NCI-H2196 (cell line): Measurements from ENCODE around the gene HOXD8.
A peak's percentile ranks its signal among the peaks of the same experiment; 100 is the strongest.

Experiments used
- DNase-seq: peaks from one replicate; lab custom pipeline; 2025; ENCODE audit not compliant: unreplicated experiment; lab: John Stamatoyannopoulos, UW

HOXD8 gene

GRCh38 chr2:176128982-176129796 is at the start of gene HOXD8:
Gene HOXD8, plus strand, starts transcription at chr2:176129705. Its CDS starts 662 bp downstream, at chr2:176130367.
- no peak for DNase-seq

DNA sequence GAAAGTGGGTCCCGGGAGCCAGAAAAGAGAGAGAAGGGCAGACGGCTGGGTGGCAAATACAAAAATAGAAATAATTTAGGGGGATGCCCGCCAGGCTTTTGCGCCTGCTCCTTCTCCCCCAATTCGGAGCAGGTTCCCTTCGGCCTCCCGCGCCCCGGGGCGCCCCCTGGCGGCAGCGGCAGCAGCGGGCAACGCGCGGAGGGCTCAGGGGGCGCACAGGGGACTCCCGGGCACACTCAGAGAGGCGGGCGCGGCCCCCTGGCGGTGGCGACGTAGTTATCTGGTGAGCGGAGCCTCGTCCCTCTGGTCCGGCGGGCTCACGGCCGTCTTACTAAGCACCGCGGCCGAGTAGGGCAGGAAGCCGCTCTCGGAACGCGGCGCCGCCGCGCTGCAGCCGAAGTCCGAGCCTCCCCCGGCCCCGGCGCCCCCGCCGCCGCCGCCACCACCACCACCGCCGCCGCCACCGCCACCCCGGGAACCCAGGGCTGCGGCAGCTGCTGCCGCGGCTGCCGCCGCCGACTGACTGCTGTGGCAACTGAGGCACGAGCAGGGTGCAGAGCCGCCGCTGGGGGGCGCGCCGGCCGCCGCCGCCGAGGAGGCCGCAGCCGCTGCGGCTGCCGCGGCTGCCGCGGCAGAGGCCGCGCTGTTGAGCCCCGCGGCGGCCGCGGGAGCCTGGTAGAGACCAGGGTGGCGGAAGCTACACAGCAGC is 49.5 kb upstream of the HOXD8 start:
- DNase-seq = no peak

DNA sequence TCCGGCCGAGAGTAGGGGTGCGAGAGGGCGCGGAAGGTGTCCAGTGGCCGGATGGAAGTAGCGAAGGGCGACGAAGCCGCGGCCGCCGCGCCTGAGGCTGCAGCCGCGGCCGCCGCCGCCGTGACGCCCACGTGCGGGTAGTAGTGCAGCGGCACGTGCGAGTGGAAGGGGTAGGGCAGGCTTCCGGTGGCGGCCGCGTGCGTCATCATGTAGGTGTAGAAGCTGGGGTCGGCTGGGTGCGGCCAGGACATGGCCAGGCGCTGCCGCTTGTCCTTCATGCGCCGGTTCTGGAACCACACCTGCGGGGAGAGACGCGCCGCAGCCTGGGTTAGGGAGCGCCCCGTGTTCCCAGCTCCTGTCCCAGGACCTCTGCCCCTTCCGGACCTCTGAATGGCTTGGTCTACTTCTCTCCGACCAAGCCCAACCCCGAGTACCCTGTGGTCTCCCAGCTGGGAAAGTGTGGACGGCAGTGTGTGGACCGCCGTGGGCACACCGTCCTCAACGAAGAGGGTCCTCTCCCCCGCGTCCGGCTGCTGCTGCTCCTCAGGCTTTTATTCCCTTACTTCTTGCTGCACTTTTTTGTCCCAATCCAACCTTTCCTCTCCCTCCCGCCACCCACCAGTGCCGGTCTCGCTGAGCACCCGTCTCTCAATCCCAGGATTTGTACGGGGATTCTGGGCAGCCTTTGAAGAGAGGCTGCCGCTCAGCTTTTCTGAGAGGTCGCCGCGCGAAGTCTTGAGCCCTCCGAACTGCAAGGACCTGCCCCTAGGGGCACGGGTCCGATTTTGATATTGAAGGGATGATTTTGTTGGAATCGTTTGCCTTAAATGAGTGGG is 48.7 kb upstream of the HOXD8 start:
- DNase-seq = no peak

DNA sequence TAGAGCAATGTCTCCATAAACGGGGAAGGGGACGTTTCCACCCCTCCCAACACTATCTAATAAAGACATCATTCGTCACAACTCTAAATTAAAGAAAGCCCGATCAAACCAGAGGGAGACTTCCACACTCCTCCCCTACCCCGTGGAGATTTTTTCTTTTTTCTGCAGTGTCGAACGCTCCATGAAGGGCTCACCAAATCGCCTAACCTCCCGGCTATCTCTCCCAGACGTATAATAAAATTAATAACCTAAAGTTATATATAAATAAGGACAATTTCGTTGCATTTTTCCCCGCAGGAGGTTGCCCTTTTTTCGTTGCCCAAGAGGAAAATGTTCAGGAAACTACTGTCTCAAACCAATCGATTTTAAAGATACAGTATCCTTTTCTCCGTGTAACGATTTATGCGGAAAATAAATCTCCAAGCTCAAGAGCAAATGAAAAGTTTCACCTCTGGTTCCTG is 48.1 kb upstream of the HOXD8 start:
- no peak for DNase-seq

GRCh38 chr2:176081837-176082524 is 47.5 kb upstream of the HOXD8 start:
- DNase-seq = no peak

DNA sequence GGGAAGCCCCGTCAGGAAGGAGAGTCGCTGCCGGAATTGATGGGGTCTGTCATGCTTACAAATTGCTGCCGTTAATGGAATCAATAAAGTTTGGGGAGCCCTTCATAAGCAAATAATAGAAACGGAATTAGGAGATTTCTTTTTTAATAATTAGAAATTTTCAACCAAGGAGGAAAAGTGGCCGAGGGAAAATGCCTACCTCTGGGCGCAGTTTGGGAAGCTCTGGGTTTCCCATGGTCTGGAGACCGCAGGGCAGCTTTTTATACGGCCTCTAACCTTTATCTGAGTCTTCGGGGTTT is 47.0 kb upstream of the HOXD8 start:
- no peak for DNase-seq

GRCh38 chr2:176082824-176083751 is 46.4 kb upstream of the HOXD8 start:
- no peak for DNase-seq

DNA sequence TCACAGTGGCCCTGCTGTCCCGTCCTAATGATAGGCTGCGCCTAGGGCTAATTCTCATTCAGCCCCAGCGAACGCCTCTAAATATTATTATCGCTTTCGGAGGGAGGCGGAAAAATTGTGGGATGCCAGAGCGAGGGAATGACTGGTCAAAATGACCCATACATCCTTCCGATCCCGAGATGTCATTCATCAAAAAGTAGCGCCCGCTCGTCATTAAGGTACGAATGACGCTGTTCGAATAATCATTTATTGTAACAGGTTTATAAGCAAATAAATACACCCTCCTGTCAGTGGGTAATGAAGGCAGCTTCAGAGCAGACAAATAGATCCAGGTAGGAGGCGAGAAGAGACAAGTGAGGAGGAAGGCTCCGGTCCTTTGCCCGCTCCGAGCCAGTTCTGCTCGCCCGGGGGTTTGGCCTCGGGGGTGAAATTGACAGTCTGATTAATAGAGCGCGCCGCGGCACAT is 45.7 kb upstream of the HOXD8 start, which contains the start of gene EVX2:
Gene EVX2, minus strand, starts transcription at position 167 of the 466 bp plus-strand sequence. CDS start 186 bp downstream, outside the sequence.
- DNase-seq = no peak

DNA sequence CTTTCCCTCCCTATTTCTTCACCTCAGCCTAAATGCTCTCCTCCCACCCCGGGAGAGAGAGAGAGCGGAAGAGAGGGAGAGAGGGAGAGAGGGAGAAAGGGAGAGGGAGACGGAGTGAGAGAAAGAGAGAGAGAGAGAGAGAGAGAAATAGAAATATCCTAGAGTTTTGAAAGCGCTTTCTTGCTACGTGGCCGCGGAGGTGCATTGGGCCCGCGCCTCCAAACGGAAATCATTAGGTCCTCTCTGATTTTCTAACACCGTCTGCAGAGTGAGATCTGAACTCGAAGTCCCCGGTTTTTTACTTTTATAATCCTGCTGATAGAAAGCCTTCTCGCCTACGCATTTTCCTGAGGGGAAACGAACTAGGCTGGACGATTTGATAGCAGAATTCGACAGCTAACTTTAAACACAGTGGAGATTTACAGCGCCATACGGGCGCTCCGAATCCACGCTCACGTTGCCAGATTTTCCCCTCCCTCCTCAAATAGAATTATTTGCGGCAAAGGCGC is 44.8 kb upstream of the HOXD8 start:
- no peak for DNase-seq

DNA sequence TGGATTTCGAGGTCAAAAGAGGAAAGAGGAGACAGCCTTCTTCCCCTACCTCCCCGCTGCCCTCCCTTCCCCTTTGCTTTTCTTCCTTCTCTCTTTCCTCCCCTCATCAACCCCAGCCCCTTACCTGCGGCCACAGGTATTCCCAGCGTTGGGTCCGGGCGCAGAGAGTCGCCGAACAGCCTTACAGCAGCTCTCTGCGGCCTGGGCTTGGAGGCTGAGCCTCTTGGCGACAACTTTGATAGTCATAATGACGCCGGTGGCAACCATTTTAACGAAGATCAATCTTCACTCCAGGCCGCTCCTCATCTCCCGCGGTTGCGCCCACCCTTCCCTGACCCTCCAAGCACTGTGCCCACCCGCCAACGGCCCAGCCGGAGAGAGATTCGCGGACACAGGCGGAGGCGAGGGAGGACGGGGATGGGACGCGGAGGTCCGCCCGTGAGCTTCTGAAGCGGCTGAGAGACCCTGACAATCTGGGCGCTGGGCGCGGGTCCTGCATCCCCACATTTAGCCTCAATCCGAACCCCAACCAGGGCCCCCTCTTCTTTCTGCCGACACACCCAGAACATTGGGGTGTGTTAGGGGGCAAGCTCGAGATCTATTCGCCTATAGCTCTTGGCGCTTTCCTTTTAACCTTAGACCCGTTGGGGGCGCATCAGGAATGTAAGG is 44.3 kb upstream of the HOXD8 start:
- no peak for DNase-seq

DNA sequence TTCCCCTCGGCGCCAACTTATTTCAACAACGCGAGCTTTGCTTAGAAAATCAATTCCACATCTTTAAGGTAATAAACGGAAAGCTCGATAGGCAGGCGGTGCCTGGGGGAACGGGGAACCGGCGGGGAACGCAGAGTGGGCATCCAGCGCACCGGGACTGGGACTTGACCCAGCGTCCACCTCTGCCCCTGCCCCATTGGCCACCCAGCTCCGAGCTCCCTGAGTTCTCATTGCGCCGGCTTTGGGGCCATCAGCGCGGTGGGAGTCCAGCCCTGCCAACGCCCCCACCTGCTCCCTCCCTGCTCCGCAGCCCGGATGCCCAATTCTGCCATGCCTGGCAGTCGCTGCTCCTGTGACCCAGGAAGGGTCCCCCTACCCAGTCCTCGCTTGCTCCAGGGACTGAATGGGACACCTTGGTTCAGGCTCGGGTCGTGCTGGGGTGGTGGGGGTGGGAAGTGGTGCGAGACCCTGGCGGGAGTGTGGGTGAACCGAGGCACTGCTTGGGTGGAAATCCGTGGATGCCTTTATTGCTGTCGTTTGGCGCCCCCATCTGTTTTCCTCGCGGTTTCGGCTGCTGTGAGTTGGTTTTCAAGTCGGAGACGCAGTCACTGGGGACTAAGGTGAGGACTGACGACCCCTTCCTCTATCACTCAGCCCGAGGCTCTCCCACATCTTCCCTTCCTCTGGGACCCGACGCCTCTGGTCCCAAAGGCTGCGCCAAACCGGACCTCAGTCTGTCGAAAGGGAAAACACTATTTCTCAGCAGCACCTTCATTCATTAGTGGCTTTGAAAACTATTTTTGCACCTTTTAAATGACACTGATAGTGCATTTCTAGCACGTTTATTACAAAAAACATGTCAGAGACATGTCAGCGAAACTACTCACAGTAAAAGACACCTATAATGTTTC is 43.4 kb upstream of the HOXD8 start:
- peak; percentile 64 for DNase-seq

DNA sequence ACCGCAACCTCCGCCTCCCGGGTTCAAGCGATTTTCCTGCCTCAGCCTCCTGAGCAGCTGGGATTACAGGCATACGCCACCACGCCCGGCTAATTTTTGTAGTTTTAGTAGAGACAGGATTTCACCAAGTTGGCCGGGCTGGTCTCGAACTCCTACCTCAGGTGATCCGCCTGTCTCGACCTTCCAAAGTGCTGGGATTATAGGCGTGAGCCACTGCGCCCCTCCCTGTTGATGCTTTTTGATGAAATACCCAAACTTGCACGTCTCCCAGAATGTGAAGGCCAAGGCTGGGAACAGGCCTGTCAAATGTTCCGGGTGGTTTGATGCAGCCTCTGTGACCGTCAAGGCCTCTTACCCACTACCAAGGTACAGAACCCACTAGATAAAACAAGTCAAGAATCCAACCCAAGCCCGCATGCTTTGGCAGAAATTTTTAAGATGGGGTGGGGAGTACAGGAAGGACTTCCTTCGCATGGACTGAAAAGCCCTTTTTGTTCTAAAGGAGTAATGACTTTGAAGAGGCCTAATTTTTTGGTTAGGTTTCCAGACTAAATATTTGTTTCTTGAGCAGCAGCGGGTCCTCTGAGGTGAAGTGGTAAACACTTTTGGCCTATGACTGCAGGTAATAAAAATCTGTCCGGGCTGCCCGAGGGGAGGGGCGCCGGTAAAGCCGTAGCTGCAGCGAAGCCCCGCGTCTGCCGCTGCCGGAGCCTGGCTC is 42.0 kb upstream of the HOXD8 start:
- no peak for DNase-seq

- DNase-seq = peak; percentile 39
Observed at GRCh38 chr2:176088048-176088936, 41.2 kb upstream of the HOXD8 start.

- no peak for DNase-seq
Observed at GRCh38 chr2:176088937-176089842, 40.3 kb upstream of the HOXD8 start.

DNA sequence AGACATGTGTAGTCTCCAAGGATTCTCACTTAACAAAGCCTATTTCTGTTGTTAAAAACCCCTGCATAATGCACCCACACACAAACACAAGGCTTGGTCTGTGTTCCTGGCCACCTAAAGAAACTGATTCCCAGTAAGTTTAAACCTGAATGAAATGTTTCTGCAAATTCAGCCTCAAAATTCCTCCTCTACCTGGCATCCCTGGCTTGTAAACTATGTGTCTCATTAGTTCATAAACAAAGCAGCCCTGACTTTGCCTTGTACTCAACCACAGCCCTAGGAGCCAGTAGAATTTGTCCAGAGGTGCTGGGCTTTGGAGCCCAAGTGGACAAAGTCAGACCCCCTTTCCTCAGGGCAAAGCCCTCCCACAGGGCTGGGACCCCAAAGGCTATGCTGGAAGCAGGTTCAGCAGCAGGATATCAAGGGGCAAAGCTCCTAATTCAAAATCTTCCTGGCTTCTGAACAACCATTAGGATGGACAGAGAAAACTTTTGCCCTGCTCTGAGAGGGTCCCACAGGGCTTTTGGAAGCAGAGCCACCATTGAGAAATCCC is 39.6 kb upstream of the HOXD8 start:
- DNase-seq = no peak
